ENCODE data around the gene PLEKHA5. TPM values are rescaled to one million over a fixed set of nuclear protein-coding genes. Genes with fewer than 3 reads are reported as not detected.

PLEKHA5 gene
- total and polyA plus RNA-seq, 2 of the 4 experiments (the other 2 are of a cell fraction), result 5.3 to 12.2 TPM

GRCh38 chr12:19223018-19223417, 93.5 kb downstream of the PLEKHA5 start:
- H2BK120ac ChIP-seq (ENCODE audit: low read depth, low read length), result peak overlapping the region; percentile 39; the same call in 1 of the 2 replicates
- no peaks in the 10 kb centered on the region for H3K36me3 ChIP-seq (ENCODE audit: control insufficient read depth, insufficient read depth, low read length)
- no peak overlapping the region for H2AK9ac ChIP-seq (replicated peaks; ENCODE audit: low read depth, low read length, poor library complexity)
- H4K91ac ChIP-seq (ENCODE audit: insufficient read depth, low read depth, low read length), result peak overlapping the region; percentile 24; the same call in 1 of the 2 replicates
- BruUV-seq (replicated peaks), result no TSS peak
- no peak overlapping the region for H3K23ac ChIP-seq (ENCODE audit: low read depth, low read length)
- in situ Hi-C loops (cut with MboI; ENCODE audit: low sequenced_read_pairs) (no loop called here), dilution Hi-C loops (cut with HindIII; ENCODE audit: low sequenced_read_pairs, unreplicated experiment) (no loop called here), intact Hi-C loops (cut with micrococcal nuclease) (loop anchor here (5.0 kb wide), 1 partner anchor 44 kb away; no protein-coding TSS in a partner anchor)
- 0 out of 3 replicates have a peak overlapping the region, but pooled peaks have one; percentile 56 for H2BK15ac ChIP-seq (ENCODE audit: low read depth, low read length)
- H2BK20ac ChIP-seq (ENCODE audit: low read depth, low read length), result peak overlapping the region; percentile 20; the same call in 1 of the 2 replicates
- 0 out of 4 replicates have a peak overlapping the region, but pooled peaks of 1 of the 2 experiments have one; percentile 47 for H4K8ac ChIP-seq (ENCODE audit: low read depth in 2 of 2, low read length in 2 of 2)
- POLR2A ChIA-PET (ENCODE audit: unreplicated experiment), result interaction anchor here (0.6 kb wide), 1 partner anchor 792 kb away, joined by 9 read pairs; no protein-coding TSS in a partner anchor
- ATAC-seq (ENCODE audit: low read depth) (no peak), DNase-seq (no peak)
- H2BK5ac ChIP-seq (ENCODE audit: low read depth, low read length, poor library complexity, severe bottlenecking), result peak overlapping the region; percentile 60
- no peaks in the 10 kb centered on the region for H3K9me3 ChIP-seq (ENCODE audit: control insufficient read depth, insufficient read depth, low read length)
- 0 out of 2 replicates have a peak overlapping the region, but pooled peaks have one; percentile 19 for H3K56ac ChIP-seq (ENCODE audit: extremely low read depth, insufficient read depth, low read length)
- H3K9ac ChIP-seq (ENCODE audit: low read depth, low read length), result no peak overlapping the region
- TF ChIP-seq NFE2L2 (IDR thresholded peaks at IDR 0.05; ENCODE audit: low read depth, low read length) (no peak), CTCF (conservative IDR thresholded peaks at IDR 0.05; ENCODE audit: low read depth, low read length) (0 out of 2 replicates have a peak, but pooled peaks have one; percentile 9), FOS (IDR thresholded peaks at IDR 0.05; ENCODE audit: low read depth, low read length) (no peak), CHD1 (IDR thresholded peaks at IDR 0.05; ENCODE audit: low read depth, low read length) (no peak), RAD21 (IDR thresholded peaks at IDR 0.05; ENCODE audit: low read length) (0 out of 2 replicates have a peak, but pooled peaks have one; percentile 17), POLR2A (IDR thresholded peaks at IDR 0.05; ENCODE audit: low read depth, low read length) (no peak)
- H2AK5ac ChIP-seq (ENCODE audit: low read depth, low read length), result peak overlapping the region; percentile 92
- H3K18ac ChIP-seq (ENCODE audit: low read depth, low read length), result peak overlapping the region; percentile 69
- peaks cover 3% of the 10 kb centered on the region; the same call in 1 of the 2 replicates for H4K20me1 ChIP-seq (ENCODE audit: insufficient read depth, low read length)
- peaks cover 8% of the 10 kb centered on the region for H3K9me1 ChIP-seq (ENCODE audit: insufficient read depth, low read length)
- no peak overlapping the region for H2AFZ ChIP-seq (replicated peaks; ENCODE audit: low read length, poor library complexity)
- peak overlapping the region; percentile 37; the same call in 1 of the 2 replicates for H3K4ac ChIP-seq (ENCODE audit: low read depth, low read length)
- H3K4me1 ChIP-seq (ENCODE audit: control insufficient read depth, insufficient read depth, low read length), result peaks cover 14% of the 10 kb centered on the region
- peak overlapping the region; percentile 38 for H3K14ac ChIP-seq (replicated peaks; ENCODE audit: low read depth, low read length)
- no peak overlapping the region for H3K4me3 ChIP-seq (ENCODE audit: insufficient read depth, low read depth, low read length)
- CTCF ChIA-PET, result interaction anchor here (0.6 to 0.9 kb wide), 4 partner anchors 8 to 905 kb away, joined by 3 to 6 read pairs (median 4); no protein-coding TSS in a partner anchor
- H3K4me2 ChIP-seq (ENCODE audit: low read depth, low read length), result 0 out of 2 replicates have a peak overlapping the region, but pooled peaks have one; percentile 10
- H3K27ac ChIP-seq (ENCODE audit: insufficient read depth, low read length), result peak overlapping the region; percentile 73; the same call in 1 of the 2 replicates
- H3K79me1 ChIP-seq (ENCODE audit: low read depth in 1 of 2, low read length in 2 of 2), result peaks cover 23 to 32% of the 10 kb centered on the region in 2 experiments
- H4K5ac ChIP-seq (ENCODE audit: low read depth, low read length), result peak overlapping the region; percentile 42
- 100% methylated on average over 1 of the region's 3 CpGs for WGBS, 2 experiments (ENCODE audit: extremely low coverage in 2 of 2, insufficient read length in 1 of 2)
- H3K27me3 ChIP-seq (ENCODE audit: control insufficient read depth, insufficient read depth, low read length), result no peaks in the 10 kb centered on the region

Data from IMR-90 (cell line).